Smooth muscle cell (in vitro differentiated cells): Measurements from ENCODE around the gene EDN2. TPM values are rescaled to one million over a fixed set of nuclear protein-coding genes. Genes with fewer than 3 reads are reported as not detected.

Experiments
- DNase-seq: peaks from one replicate; lab custom pipeline; 2025; ENCODE audit not compliant: unreplicated experiment; lab: John Stamatoyannopoulos, UW
- H2AFZ ChIP-seq: fragments of 200-600 bp; sonication (generic); 2 replicates; pipeline ENCODE4 v1.6.0; 2016; ENCODE audit warnings: antibody characterized with exemption, low read depth, mild to moderate bottlenecking
- H3F3A ChIP-seq: fragments of 200-600 bp; sonication (generic); 2 replicates; pipeline ENCODE4 v1.6.0; 2017; ENCODE audit warnings: antibody characterized with exemption, low read depth
- H3K27ac ChIP-seq: fragments of 200-600 bp; sonication (generic); 2 replicates; pipeline ENCODE4 v1.5.1; 2016; ENCODE audit warnings: low read depth, mild to moderate bottlenecking
- H3K27me3 ChIP-seq: fragments of 200-600 bp; sonication (generic); 2 replicates; pipeline ENCODE4 v1.6.1; 2016; ENCODE audit warnings: low read depth, mild to moderate bottlenecking
- H3K36me3 ChIP-seq: fragments of 200-600 bp; sonication (generic); 2 replicates; pipeline ENCODE4 v1.5.1; 2016; ENCODE audit warnings: low read depth
- H3K4me1 ChIP-seq: fragments of 200-600 bp; sonication (generic); 2 replicates; pipeline ENCODE4 v1.5.1; 2016; ENCODE audit warnings: low read depth
- H3K4me2 ChIP-seq: fragments of 200-600 bp; sonication (generic); 2 replicates; pipeline ENCODE4 v1.6.0; 2016; ENCODE audit warnings: mild to moderate bottlenecking
- H3K4me3 ChIP-seq: fragments of 200-600 bp; sonication (generic); 2 replicates; pipeline ENCODE4 v1.5.1; 2016; ENCODE audit warnings: mild to moderate bottlenecking
- H3K79me2 ChIP-seq: fragments of 200-600 bp; sonication (generic); 2 replicates; pipeline ENCODE4 v1.6.0; 2016; ENCODE audit warnings: low read depth, mild to moderate bottlenecking
- H3K9ac ChIP-seq: fragments of 200-600 bp; sonication (generic); 2 replicates; pipeline ENCODE4 v1.6.0; 2016; ENCODE audit warnings: low read depth
- H3K9me3 ChIP-seq: fragments of 200-600 bp; sonication (generic); replicated peaks from 2 replicates; pipeline ENCODE4 v1.5.1; 2016; ENCODE audit warnings: low read depth
- H4K20me1 ChIP-seq: fragments of 200-600 bp; sonication (generic); 2 replicates; pipeline ENCODE4 v1.6.0; 2016; ENCODE audit warnings: low read depth
- WGBS: methylation state at CpG from one replicate; pipeline ENCODE4 v1.1.7; 2016; ENCODE audit warnings: low lambda C conversion rate; 5-methylcytosine and 5-hydroxymethylcytosine counted together
- polyA plus RNA-seq: library from polyadenylated mRNA; unstranded; fragments of >200 nt; fragmentation: Nextera tagmentation; extraction: Ambion mirVana; gene quantifications from 2 replicates; pipeline ENCODE4 v1.2.1, GENCODE V29; 2016
- total RNA-seq: library from RNA; depleted of rRNA; stranded (reverse); fragments of >200 nt; gene quantifications from 2 replicates; pipeline ENCODE4 v1.2.3, GENCODE V29; 2014
- TF ChIP-seq, protein P1 (sequence below): fragments of 200-600 bp; sonication (generic); IDR thresholded peaks from 2 replicates; pipeline ENCODE4 v1.5.1; 2017; ENCODE audit warnings: borderline replicate concordance, mild to moderate bottlenecking, antibody characterized with exemption; ENCODE audit not compliant: insufficient read depth, poor library complexity, severe bottlenecking

Gene EDN2
- total and polyA plus RNA-seq, 2 experiments from 2014 or later: not detected

DNA sequence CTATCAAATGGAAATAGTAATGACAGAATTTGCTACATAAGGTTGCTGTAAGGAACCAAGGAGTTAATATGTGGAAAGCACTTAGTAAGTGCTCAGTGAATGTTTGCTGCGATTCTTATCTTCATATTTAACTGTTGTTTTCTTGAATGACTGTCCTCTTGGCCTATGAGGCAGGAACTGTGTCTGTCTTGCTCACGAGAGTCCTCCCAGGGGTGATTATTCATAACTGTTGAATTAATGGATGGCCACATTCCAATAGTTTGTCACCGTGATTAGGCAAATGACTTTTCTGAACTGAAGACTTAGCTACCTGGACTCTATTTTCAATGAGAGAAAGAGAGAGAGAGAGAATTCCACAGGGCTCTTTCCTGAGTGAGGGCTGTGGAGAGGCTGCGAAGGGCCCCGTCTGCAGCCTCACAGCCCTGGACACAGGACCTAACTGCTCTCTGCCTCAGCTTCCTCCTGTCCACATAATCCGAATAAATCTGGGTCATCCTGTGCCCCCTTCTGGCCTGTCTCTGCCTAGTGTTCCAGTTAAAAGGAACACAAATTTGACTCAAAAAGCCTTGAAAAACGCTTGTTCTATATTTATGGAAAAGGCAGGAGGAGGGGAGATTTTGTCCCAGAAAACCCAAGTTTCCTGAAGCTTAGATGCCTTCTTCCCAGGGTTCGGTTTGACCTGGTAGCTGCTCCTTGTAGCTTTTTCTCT, 8.5 kb downstream of the EDN2 start:
- no peak overlapping the region for H3K4me3 ChIP-seq
- H3F3A ChIP-seq: no peaks in the 10 kb centered on the region
- DNase-seq: no peak
- H2AFZ ChIP-seq: no peak overlapping the region
- no peaks in the 10 kb centered on the region for H3K9me3 ChIP-seq
- H3K27ac ChIP-seq: no peak overlapping the region
- TF ChIP-seq, protein P1, sequence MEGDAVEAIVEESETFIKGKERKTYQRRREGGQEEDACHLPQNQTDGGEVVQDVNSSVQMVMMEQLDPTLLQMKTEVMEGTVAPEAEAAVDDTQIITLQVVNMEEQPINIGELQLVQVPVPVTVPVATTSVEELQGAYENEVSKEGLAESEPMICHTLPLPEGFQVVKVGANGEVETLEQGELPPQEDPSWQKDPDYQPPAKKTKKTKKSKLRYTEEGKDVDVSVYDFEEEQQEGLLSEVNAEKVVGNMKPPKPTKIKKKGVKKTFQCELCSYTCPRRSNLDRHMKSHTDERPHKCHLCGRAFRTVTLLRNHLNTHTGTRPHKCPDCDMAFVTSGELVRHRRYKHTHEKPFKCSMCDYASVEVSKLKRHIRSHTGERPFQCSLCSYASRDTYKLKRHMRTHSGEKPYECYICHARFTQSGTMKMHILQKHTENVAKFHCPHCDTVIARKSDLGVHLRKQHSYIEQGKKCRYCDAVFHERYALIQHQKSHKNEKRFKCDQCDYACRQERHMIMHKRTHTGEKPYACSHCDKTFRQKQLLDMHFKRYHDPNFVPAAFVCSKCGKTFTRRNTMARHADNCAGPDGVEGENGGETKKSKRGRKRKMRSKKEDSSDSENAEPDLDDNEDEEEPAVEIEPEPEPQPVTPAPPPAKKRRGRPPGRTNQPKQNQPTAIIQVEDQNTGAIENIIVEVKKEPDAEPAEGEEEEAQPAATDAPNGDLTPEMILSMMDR: peak; percentile 6
- no peaks in the 10 kb centered on the region for H3K79me2 ChIP-seq
- no peaks in the 10 kb centered on the region for H3K36me3 ChIP-seq
- H3K27me3 ChIP-seq: no peaks in the 10 kb centered on the region
- WGBS: 57% methylated on average over 8 of the region's 8 CpGs
- H3K9ac ChIP-seq: no peak overlapping the region
- H3K4me2 ChIP-seq: no peak overlapping the region
- no peaks in the 10 kb centered on the region for H4K20me1 ChIP-seq
- H3K4me1 ChIP-seq: no peaks in the 10 kb centered on the region

- Histone ChIP-seq H3K9me3 (no peaks in the 10 kb centered on the region), H3K36me3 (no peaks in the 10 kb centered on the region), H4K20me1 (no peaks in the 10 kb centered on the region), H3K27me3 (no peaks in the 10 kb centered on the region), H3K4me2 (no peak overlapping the region), H2AFZ (no peak overlapping the region), H3F3A (no peaks in the 10 kb centered on the region), H3K4me3 (no peak overlapping the region), H3K9ac (no peak overlapping the region), H3K27ac (no peak overlapping the region), H3K79me2 (no peaks in the 10 kb centered on the region), H3K4me1 (no peaks in the 10 kb centered on the region)
- TF ChIP-seq, protein P1: no peak
- no peak for DNase-seq
- WGBS: 86% methylated on average over 4 of the region's 4 CpGs
These were observed 9.1 kb downstream of the EDN2 start for GRCh38 chr1:41475346-41475745.

DNA sequence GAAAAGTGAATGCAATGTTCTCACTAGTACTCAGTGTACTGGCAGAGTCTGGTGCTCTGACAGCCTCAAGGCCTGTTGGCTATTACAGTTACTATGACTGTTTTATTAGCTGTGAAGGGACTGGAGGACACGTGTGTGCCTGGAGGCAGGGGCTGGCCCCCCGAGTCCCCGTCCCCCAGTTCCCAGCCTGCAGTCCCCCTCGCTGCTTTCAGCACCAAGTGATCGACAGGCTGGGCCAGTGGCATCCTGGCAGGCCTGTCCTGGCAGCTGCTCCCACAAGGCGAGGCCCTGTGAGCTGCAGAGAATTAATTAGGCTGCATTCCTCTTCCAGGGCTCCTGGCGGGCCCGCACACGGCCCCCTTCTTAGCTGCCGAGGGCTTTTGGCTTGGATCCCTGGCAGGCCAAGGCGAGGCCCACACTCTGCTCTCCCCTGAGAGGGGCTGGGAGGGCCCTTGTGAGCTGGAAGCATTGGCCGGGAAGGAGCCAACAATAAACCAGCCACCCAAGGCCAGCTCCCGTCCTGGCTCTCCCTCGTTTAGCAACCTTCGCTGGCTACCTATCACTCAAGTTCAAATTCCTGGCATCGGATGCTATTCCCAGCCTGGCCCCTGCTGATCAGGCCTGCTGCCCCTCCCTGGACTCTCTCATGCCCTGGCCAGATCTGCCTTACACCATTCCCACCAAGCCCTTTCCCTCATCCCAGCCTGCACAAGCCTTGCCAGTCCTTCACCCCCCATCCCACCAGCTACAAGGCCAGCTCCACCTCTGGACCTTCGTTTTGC, 9.8 kb downstream of the EDN2 start:
- Histone ChIP-seq H2AFZ (peak overlapping the region; percentile 13), H3K79me2 (no peaks in the 10 kb centered on the region), H4K20me1 (no peaks in the 10 kb centered on the region), H3K36me3 (no peaks in the 10 kb centered on the region), H3K4me2 (no peak overlapping the region), H3K4me1 (no peaks in the 10 kb centered on the region), H3K4me3 (no peak overlapping the region), H3K9ac (no peak overlapping the region), H3K27me3 (no peaks in the 10 kb centered on the region), H3F3A (no peaks in the 10 kb centered on the region), H3K27ac (no peak overlapping the region), H3K9me3 (no peaks in the 10 kb centered on the region)
- WGBS: 35% methylated on average over 16 of the region's 17 CpGs
- TF ChIP-seq, protein P1: no peak
- DNase-seq: no peak
